Activated T-cell treated with anti-CD3 and anti-CD28 coated beads, Interleukin-2, amount 50 U/mL, for 72 hours (primary cell): ENCODE results near the gene ERC1. TPM values are rescaled to one million over a fixed set of nuclear protein-coding genes. Genes with fewer than 3 reads are reported as not detected.

Experiments
- ATAC-seq, 2 donors: fragments of 150-1000 bp; cut with Tn5 transposase; replicated peaks in 1 of 2; 2 replicates each; pipeline ENCODE4 v1.10.0; 2021; ENCODE audit warnings: moderate library complexity in 2 of 2, mild to moderate bottlenecking in 1 of 2
- DNase-seq, 2 donors: peaks; one replicate each; pipeline ENCODE4 v3.0.0; 2021 to 2022; ENCODE audit warnings: mixed read lengths in 1 of 2
- H3K27ac Mint-ChIP-seq: one replicate; pipeline ENCODE4 v1.8.0; 2022; ENCODE audit warnings: mild to moderate bottlenecking, moderate library complexity, mixed read lengths
- H3K27me3 Mint-ChIP-seq: one replicate; pipeline ENCODE4 v1.8.0; 2022; ENCODE audit warnings: low read depth, mixed read lengths
- H3K36me3 Mint-ChIP-seq, 2 donors: one replicate each; pipeline ENCODE4 v1.8.0; 2022; ENCODE audit warnings: mixed read lengths in 2 of 2, mild to moderate bottlenecking in 1 of 2; ENCODE audit not compliant: insufficient read depth in 2 of 2
- H3K4me1 Mint-ChIP-seq: one replicate; pipeline ENCODE4 v1.8.0; 2022; ENCODE audit warnings: low read depth, mixed read lengths
- H3K4me3 Mint-ChIP-seq, 2 donors: one replicate each; pipeline ENCODE4 v1.8.0; 2022; ENCODE audit warnings: mild to moderate bottlenecking in 2 of 2, mixed read lengths in 2 of 2, moderate library complexity in 2 of 2
- H3K9me3 Mint-ChIP-seq, 2 donors: one replicate each; pipeline ENCODE4 v1.8.0; 2022; ENCODE audit warnings: mixed read lengths in 2 of 2
- total RNA-seq, 2 donors: library from RNA; stranded (reverse); gene quantifications; one replicate each; pipeline ENCODE4 v1.2.3, GENCODE V29; 2022

ERC1 gene
- total RNA-seq, 2 donors from 2014 or later, result 27.5 to 28.9 TPM

DNA sequence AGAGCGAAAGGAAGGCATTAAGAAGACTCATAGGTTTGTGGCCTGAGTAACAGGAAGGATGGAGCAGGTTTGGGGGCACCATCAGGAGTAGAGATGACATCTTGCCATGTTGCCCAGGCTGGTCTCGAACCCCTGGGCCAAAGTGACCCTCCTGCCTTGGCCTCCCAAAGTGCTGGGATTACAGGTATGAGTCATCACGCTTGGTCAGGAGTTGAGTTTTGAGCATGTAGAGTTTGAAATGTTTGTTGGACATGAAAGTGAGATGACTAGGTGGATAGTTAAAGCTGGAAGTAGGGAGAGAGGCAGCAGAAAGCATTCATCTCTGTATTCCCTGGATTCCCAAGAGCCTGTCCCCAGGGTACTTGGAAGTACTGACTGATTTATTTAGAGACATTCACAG lies 112.6 kb downstream of the ERC1 start:
- peaks cover 64% of the 10 kb centered on the region for H3K4me1 Mint-ChIP-seq
- no peak for ATAC-seq
- no peaks in the 10 kb centered on the region for H3K9me3 Mint-ChIP-seq
- H3K27me3 Mint-ChIP-seq, result no peaks in the 10 kb centered on the region
- no peak overlapping the region for H3K27ac Mint-ChIP-seq
- no peak for DNase-seq
- H3K4me3 Mint-ChIP-seq, result no peak overlapping the region
- peaks cover 0 to 3% of the 10 kb centered on the region in 2 donors for H3K36me3 Mint-ChIP-seq

DNA sequence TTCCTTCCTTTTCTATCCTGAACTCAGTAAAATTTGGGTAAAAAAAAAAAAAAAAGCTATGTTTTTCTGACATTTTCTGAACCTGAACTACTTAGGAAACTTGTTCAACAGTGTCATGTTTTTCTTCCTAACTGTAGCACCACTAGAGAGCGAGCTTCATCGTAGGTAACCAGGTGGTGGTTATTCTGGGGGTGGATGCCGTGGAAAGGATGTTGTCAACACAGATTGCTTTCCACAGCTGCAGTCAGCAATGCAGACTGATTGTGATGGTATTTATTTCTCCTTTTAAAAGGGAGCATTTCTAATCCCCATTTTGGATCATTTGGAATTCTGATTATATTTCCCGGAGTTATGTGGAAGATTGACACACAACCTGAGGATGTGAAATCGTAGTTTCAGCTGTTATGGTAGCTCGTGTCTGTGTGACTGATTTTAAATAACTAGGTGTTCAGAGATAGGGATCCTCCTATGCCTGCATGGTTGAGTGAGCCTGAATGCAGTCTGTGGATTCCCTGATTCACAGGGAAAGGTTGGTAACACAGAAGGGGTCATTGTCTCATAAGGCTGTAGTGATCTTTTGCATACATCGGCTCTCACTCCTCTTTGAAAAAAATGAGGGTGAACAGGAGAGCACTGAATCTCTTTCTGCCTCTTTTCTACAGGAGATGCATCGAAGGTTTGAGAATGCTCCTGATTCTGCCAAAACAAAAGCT lies 113.2 kb downstream of the ERC1 start:
- H3K27ac Mint-ChIP-seq, result no peak overlapping the region
- peaks cover 0 to 3% of the 10 kb centered on the region in 2 donors for H3K36me3 Mint-ChIP-seq
- no peaks in the 10 kb centered on the region for H3K9me3 Mint-ChIP-seq
- DNase-seq (no peak), ATAC-seq (no peak)
- H3K4me1 Mint-ChIP-seq, result peaks cover 58% of the 10 kb centered on the region
- no peak overlapping the region for H3K4me3 Mint-ChIP-seq
- H3K27me3 Mint-ChIP-seq, result no peaks in the 10 kb centered on the region

DNA sequence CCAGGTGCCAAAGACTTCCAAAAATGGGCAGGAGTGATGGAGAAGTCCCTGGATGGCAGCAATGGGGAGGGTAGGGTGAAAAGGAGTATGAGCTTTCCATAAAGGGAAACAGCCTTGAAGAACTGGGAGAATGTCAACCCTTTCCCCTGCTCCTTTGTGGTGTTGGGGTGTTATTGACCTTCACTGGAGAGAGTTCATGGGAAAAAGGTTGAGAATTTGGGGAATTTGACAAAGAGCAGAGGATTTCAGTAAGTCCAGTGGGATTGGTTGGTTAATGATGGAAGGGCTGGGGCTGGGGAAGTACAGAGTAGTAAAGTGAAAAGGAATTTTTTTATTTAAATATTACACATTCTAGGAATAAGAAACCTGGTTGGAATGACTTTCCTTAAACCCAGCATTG lies 116.6 kb downstream of the ERC1 start:
- no peak for ATAC-seq
- no peak for DNase-seq
- H3K9me3 Mint-ChIP-seq, result no peaks in the 10 kb centered on the region
- H3K27ac Mint-ChIP-seq, result no peak overlapping the region
- peaks cover 0 to 3% of the 10 kb centered on the region in 2 donors for H3K36me3 Mint-ChIP-seq
- H3K27me3 Mint-ChIP-seq, result no peaks in the 10 kb centered on the region
- H3K4me1 Mint-ChIP-seq, result peaks cover 41% of the 10 kb centered on the region
- H3K4me3 Mint-ChIP-seq, result no peak overlapping the region

- H3K9me3 Mint-ChIP-seq, result no peaks in the 10 kb centered on the region
- DNase-seq, result no peak
- H3K4me1 Mint-ChIP-seq, result peaks cover 36% of the 10 kb centered on the region
Measured at GRCh38 chr12:1108276-1108675, 117.3 kb downstream of the ERC1 start.

GRCh38 chr12:1115484-1116231 lies 124.6 kb downstream of the ERC1 start:
- DNase-seq, result no peak
- Mint-ChIP-seq H3K36me3 (peaks cover 0 to 2% of the 10 kb centered on the region in 2 donors), H3K27ac (peak overlapping the region; percentile 33), H3K9me3 (no peaks in the 10 kb centered on the region), H3K4me3 (peak overlapping the region; percentile 33 to 40), H3K4me1 (peaks cover 22% of the 10 kb centered on the region), H3K27me3 (no peaks in the 10 kb centered on the region)
- ATAC-seq, result peak; percentile 68 to 80

More at GRCh38 chr12:1108276-1108675, 117.3 kb downstream of the ERC1 start:
- Mint-ChIP-seq H3K4me3 (no peak overlapping the region), H3K27me3 (no peaks in the 10 kb centered on the region), H3K36me3 (peaks cover 0 to 3% of the 10 kb centered on the region in 2 donors), H3K27ac (no peak overlapping the region)
- ATAC-seq, result peak; percentile 80 to 85

GRCh38 chr12:1117371-1117770 lies 126.3 kb downstream of the ERC1 start:
- Mint-ChIP-seq H3K4me1 (peaks cover 23% of the 10 kb centered on the region), H3K27ac (no peak overlapping the region), H3K4me3 (no peak overlapping the region), H3K9me3 (no peaks in the 10 kb centered on the region), H3K27me3 (no peaks in the 10 kb centered on the region), H3K36me3 (peaks cover 0 to 2% of the 10 kb centered on the region in 2 donors)
- ATAC-seq (no peak), DNase-seq (no peak)

GRCh38 chr12:1117970-1118563 lies 127.0 kb downstream of the ERC1 start:
- H3K27ac Mint-ChIP-seq, result no peak overlapping the region
- no peak overlapping the region for H3K4me3 Mint-ChIP-seq
- peak; percentile 70 to 72 for DNase-seq
- peaks cover 0 to 2% of the 10 kb centered on the region in 2 donors for H3K36me3 Mint-ChIP-seq
- no peaks in the 10 kb centered on the region for H3K27me3 Mint-ChIP-seq
- no peaks in the 10 kb centered on the region for H3K9me3 Mint-ChIP-seq
- ATAC-seq, result peak in 1 of 2 donors; percentile 30
- H3K4me1 Mint-ChIP-seq, result peaks cover 30% of the 10 kb centered on the region

DNA sequence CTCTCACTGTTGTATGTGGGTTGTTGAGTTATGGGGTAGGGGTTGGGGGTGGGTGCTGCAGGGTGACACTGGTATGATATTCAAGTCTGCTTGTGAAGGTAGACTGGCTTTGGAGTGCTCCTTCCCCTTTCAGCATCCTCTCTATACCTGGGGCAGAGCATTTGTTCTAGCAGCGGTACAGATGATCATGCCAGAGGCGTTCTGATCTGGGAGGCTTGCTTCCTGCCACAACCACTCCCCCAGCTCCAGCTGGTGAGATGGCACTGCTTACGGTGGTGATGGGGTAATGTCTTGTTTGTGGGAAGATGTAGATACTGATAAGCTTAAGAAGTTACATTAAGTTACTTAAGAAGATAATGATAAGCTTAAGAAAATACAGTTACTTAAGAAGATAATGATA lies 131.8 kb downstream of the ERC1 start:
- H3K9me3 Mint-ChIP-seq, result no peaks in the 10 kb centered on the region
- ATAC-seq, result peak; percentile 38 to 41

GRCh38 chr12:1126091-1126490 lies 135.1 kb downstream of the ERC1 start:
- DNase-seq (peak; percentile 15 to 26), ATAC-seq (peak; percentile 93 to 96)
- Mint-ChIP-seq H3K27ac (peak overlapping the region; percentile 24), H3K4me1 (peaks cover 39% of the 10 kb centered on the region), H3K9me3 (no peaks in the 10 kb centered on the region), H3K36me3 (peaks cover 0 to 2% of the 10 kb centered on the region in 2 donors), H3K27me3 (no peaks in the 10 kb centered on the region), H3K4me3 (peak overlapping the region; percentile 28 to 51)

More for the DNA sequence above, 131.8 kb downstream of the ERC1 start:
- no peak overlapping the region for H3K4me3 Mint-ChIP-seq
- peaks cover 22% of the 10 kb centered on the region for H3K4me1 Mint-ChIP-seq
- DNase-seq, result peak in 1 of 2 donors; percentile 16
- peaks cover 2% of the 10 kb centered on the region in 2 donors for H3K36me3 Mint-ChIP-seq
- no peaks in the 10 kb centered on the region for H3K27me3 Mint-ChIP-seq
- no peak overlapping the region for H3K27ac Mint-ChIP-seq

GRCh38 chr12:1127021-1127420 lies 136.0 kb downstream of the ERC1 start:
- Mint-ChIP-seq H3K36me3 (peaks cover 0 to 2% of the 10 kb centered on the region in 2 donors), H3K27ac (no peak overlapping the region), H3K4me3 (no peak overlapping the region), H3K27me3 (no peaks in the 10 kb centered on the region), H3K4me1 (peaks cover 42% of the 10 kb centered on the region), H3K9me3 (no peaks in the 10 kb centered on the region)
- no peak for DNase-seq
- no peak for ATAC-seq

- no peaks in the 10 kb centered on the region for H3K9me3 Mint-ChIP-seq
Measured at GRCh38 chr12:1130164-1130563, 139.1 kb downstream of the ERC1 start.

GRCh38 chr12:1130571-1130970 lies 139.5 kb downstream of the ERC1 start:
- Mint-ChIP-seq H3K9me3 (no peaks in the 10 kb centered on the region), H3K4me1 (peaks cover 31% of the 10 kb centered on the region), H3K36me3 (peaks cover 0 to 2% of the 10 kb centered on the region in 2 donors), H3K27ac (no peak overlapping the region), H3K27me3 (no peaks in the 10 kb centered on the region), H3K4me3 (no peak overlapping the region)
- ATAC-seq (no peak), DNase-seq (no peak)

More at GRCh38 chr12:1130164-1130563, 139.1 kb downstream of the ERC1 start:
- Mint-ChIP-seq H3K36me3 (peaks cover 0 to 2% of the 10 kb centered on the region in 2 donors), H3K4me3 (no peak overlapping the region), H3K27ac (no peak overlapping the region), H3K4me1 (peaks cover 33% of the 10 kb centered on the region), H3K27me3 (no peaks in the 10 kb centered on the region)
- ATAC-seq (no peak), DNase-seq (no peak)

GRCh38 chr12:1131811-1132224 lies 140.8 kb downstream of the ERC1 start:
- no peaks in the 10 kb centered on the region for H3K36me3 Mint-ChIP-seq
- no peak for DNase-seq
- no peaks in the 10 kb centered on the region for H3K27me3 Mint-ChIP-seq
- no peak overlapping the region for H3K27ac Mint-ChIP-seq
- no peaks in the 10 kb centered on the region for H3K9me3 Mint-ChIP-seq
- peaks cover 20% of the 10 kb centered on the region for H3K4me1 Mint-ChIP-seq
- H3K4me3 Mint-ChIP-seq, result no peak overlapping the region
- ATAC-seq, result no peak
